GM19328 (cell line): ENCODE results near the gene DEPDC1.
"Not testable (repeated sequence)": the region's sequence is repeated elsewhere in the genome, so short reads cannot be mapped to it uniquely, and the experiment has no call there.

Experiments
- ATAC-seq: cut with Tn5 transposase; IDR thresholded peaks from one replicate; pipeline ENCODE4 v1.9.1; 2021; ENCODE audit warnings: mild to moderate bottlenecking, moderate library complexity; ENCODE audit not compliant: unreplicated experiment

Gene DEPDC1

DNA sequence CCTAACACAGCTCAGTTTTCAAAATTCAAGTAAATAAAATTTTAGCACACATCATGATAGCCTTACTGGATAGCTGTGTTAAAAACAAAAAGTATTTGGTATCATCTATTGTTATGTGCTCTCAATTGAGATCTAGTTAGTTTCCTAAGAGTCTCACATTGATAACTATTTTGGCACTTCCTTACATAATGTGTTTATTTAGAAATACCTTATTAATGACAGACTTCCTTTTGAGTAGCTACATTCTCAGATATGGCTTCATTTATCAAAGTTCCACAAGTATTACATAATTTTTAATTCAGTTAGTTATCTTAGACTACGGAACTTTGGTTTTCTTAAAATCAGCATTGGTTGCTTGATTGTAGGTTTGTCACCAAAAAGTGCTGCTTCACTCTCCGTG lies 20.3 kb downstream of the DEPDC1 start:
- not testable (repeated sequence) for ATAC-seq

DNA sequence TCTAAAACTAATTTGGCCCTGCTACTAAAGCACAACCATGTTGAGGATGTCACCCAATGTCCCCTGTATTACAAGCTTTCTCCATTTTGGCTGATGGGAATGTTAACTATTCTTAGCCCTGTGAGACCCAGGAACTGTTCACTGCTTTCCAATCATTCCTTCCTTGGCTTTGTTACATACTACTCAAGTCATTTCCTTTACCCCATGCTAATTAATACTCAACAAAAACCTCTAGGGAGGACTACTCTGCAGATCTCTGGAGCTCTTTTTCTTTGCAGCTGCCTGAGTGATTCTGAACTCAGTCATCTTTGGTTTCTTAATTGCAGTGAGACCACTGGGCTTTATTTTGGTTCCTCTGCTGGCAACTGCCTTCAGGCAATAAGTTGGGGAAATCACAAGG lies 23.8 kb downstream of the DEPDC1 start:
- no peak for ATAC-seq

GRCh38 chr1:68470388-68470970 lies 26.4 kb downstream of the DEPDC1 start:
- no peak for ATAC-seq

- ATAC-seq: no peak
Observed at GRCh38 chr1:68464891-68465290, 32.0 kb downstream of the DEPDC1 start.

DNA sequence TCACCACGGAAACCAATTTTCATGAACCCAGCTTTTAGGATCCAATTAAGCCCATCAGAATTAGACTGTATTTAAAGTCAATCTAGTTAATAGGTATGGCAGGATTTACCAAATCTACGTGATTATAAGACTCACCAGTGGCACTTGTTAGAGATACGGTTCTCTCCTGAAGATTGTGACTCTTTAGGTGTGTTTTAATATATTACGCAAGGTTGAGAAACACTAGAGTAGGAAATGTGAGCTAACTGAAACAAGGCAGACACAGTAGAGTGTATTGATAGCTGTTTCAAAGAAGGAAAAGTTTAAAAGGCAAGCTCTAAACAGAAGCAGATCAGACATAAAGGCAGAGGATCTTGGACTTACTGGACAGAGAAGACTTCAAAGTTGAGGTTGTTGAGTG lies 35.9 kb downstream of the DEPDC1 start:
- no peak for ATAC-seq

DNA sequence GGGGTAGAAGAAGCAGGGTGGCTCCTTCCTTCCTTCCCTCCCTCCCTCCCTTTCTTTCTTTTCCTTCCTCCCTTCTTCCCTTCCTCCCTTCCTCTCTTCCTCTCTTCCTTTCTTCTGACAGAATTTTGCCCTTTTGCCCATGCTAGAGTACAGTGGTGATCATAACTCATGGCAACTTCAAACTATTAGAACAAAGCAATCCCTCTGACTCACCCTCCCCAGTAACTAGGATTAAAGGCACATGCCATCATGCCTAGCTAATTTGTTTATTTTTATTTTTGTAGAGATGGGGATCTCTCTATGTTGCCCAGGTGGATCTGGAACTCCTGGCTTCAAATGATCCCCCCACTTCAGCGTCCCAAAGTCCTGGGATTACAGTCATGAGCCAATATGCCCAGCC lies 37.1 kb downstream of the DEPDC1 start:
- ATAC-seq: no peak

GRCh38 chr1:68459091-68459490 lies 37.8 kb downstream of the DEPDC1 start:
- ATAC-seq: no peak

- ATAC-seq: no peak
Observed at GRCh38 chr1:68456202-68456601, 40.7 kb downstream of the DEPDC1 start.

GRCh38 chr1:68454534-68454933 lies 42.3 kb downstream of the DEPDC1 start:
- ATAC-seq: no peak

- ATAC-seq: no peak
Observed at GRCh38 chr1:68453060-68453670, 43.7 kb downstream of the DEPDC1 start.

DNA sequence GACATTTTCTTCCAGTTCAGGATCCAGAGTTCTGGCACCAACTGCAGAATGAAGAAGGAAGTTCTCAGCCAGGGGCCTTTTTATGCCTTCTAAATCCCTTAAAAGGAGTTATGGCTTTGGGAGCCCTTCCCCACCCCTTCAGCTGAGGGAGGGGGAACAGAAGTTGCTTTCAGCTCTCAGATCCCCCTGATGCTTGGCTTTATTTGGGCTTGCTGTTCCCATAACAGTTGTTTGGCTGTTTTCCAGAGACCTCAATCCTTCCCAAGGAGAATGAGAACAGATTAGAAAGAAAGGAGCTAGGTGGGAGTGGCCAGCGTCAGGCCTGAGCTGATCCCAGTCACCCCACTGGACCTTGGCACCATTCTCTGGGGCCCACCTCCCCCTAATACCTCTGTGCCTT lies 47.0 kb downstream of the DEPDC1 start, which contains the start of gene RPE65:
Gene RPE65, minus strand, starts transcription at position 54 of the 400 bp plus-strand sequence. Its CDS starts 49 bp downstream, at position 5.
- ATAC-seq: no peak

DNA sequence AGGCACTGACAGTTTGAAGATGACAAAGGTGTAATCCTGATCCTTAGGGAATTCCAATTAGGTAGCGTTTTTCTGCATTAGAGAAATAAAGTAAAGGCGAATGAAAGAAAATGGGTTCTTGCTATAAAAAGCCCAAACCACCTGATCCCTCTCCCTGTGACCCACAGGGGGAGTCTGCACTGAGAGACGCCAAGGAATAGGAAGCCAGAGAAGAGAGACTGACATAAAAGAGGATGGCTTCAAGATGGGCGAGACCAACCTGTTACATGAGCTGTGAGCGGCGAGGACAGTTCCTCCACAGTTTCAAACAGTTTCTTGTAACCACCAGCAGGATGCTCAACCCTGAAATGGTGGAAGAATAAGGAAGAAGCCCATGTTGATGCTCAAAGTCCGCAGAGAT lies 48.5 kb downstream of the DEPDC1 start:
- no peak for ATAC-seq

- ATAC-seq: no peak
Observed at GRCh38 chr1:68445709-68446108, 51.2 kb downstream of the DEPDC1 start.

GRCh38 chr1:68442822-68443556 lies 53.9 kb downstream of the DEPDC1 start:
- peak; percentile 82 for ATAC-seq

- no peak for ATAC-seq
Observed at GRCh38 chr1:68442006-68442405, 54.9 kb downstream of the DEPDC1 start.

- ATAC-seq: no peak
Observed at GRCh38 chr1:68438310-68438709, 58.6 kb downstream of the DEPDC1 start.

DNA sequence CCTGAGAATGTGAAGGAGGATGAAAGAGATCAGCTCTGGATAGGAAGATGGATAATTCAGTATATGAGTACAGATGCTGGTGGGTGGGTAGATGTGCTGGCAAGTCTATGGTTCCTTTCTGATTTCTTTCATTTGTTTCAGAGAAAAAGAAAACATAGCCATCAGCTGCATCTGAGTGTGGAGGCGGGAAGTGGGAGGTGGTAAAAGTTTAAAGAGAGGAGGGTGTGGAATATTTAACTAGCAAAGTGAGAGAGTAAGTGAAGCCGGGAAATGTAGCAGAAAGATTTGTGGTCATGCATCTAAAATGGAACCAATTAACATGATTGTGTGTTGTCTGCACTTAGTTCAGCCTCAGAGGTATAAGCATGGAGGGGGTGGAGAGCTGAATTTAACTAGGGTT lies 63.5 kb downstream of the DEPDC1 start:
- ATAC-seq: no peak

DNA sequence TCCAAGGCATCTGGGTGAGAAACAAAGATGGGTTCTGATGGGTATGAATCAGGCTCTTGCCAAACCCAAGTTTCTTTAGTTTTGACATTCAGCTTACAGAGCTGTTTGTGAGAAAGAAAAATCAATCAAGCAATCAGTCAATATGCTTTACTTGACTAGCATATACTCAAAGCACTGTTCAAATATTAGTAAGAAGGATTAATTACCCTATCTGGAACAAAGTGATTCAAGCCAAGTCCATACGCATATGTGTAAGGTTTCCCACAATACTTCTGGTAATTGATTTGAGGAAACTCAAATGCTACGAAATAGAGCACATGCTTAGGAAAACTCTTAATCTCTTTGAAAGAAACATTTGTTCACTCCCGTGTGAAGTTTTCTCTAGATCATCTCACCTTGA lies 65.8 kb downstream of the DEPDC1 start:
- no peak for ATAC-seq

DNA sequence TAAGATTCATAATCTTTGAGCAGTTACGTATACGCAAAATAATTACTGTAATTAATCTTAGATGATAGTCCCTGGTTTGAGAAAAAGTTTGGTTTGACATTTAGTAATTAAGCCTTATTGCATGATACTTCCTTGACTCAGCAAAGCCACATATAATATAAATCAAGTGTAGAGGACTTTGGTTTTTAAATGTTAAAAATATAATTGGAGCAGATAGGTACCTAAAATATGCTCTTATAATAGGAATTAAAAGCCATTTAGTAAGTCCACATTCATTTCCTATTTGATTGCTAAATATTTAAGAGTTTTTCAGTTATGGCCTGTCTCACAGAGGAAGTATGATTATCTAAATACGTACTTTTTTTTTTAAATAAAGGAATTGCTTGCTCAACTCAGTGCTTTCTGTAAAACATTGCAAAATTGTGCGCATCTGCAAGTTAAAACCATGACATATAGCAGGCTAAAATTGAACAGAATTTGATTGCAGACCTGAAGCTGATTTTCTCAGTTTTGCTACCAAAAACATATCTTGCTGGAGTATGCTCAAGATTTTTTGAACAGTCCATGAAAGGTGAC lies 67.6 kb downstream of the DEPDC1 start:
- ATAC-seq: no peak

- ATAC-seq: no peak
Observed at GRCh38 chr1:68426594-68426993, 70.3 kb downstream of the DEPDC1 start.
